HCT116 (cell line): ENCODE data around the gene BBIP1. TPM values are rescaled to one million over a fixed set of nuclear protein-coding genes. Genes with fewer than 3 reads are reported as not detected.

ENCODE experiments used
- ATAC-seq: fragments of 200-7000 bp; cut with Tn5 transposase; 2 replicates; pipeline ENCODE4 v1.9.1; 2020; ENCODE audit warnings: mild to moderate bottlenecking, moderate library complexity
- BruUV-seq: library from RNA; stranded (reverse); fragments of 400-500 nt; replicated peaks from 2 replicates; lab custom pipeline; 2021; lab: Mats Ljungman, UMichigan
- CTCF ChIA-PET: fragments of 300-600 bp; sonication (Branson Sonifier 250); formaldehyde crosslinking; loops from one replicate; lab custom pipeline; 2021; ENCODE audit warnings: antibody characterized with exemption; lab: Charles Lee
- POLR2A ChIA-PET: fragments of 300-600, 350-600 bp; sonication (Branson Sonifier 250); formaldehyde crosslinking; loops from one replicate; lab custom pipeline; 2021; ENCODE audit warnings: antibody characterized with exemption; lab: Charles Lee
- RAD21 ChIA-PET, 2 experiments: fragments of 300-600 bp; sonication (Branson Sonifier 250); formaldehyde crosslinking; loops; one replicate each; lab custom pipeline; 2023; ENCODE audit warnings: low total read pairs in 2 of 2; ENCODE audit not compliant: uncharacterized antibody in 2 of 2, unreplicated experiment in 2 of 2, low non-redundant PET in 1 of 2; lab: Charles Lee
- DNase-seq: peaks from one replicate; pipeline ENCODE4 v3.0.0-alpha.2; 2010; ENCODE audit warnings: low read depth, low spot score
- H2AFZ ChIP-seq: fragments of 200-600 bp; shearing (Covaris generic), sonication (generic); 2 replicates; pipeline ENCODE4 v1.6.1; 2017; ENCODE audit warnings: low read depth, mixed run types, mixed read lengths, antibody characterized with exemption, low read length; ENCODE audit not compliant: poor library complexity, severe bottlenecking
- H3K27ac ChIP-seq: 2 replicates; pipeline ENCODE4 v1.5.1; 2012; ENCODE audit warnings: low read depth, low read length
- H3K27me3 ChIP-seq: fragments of 200-600 bp; sonication (generic); 2 replicates; pipeline ENCODE4 v1.6.1; 2016; ENCODE audit warnings: mixed run types, low read length, mixed read lengths; ENCODE audit not compliant: insufficient read depth
- H3K36me3 ChIP-seq, 2 experiments: fragments of 200-500 bp in 1 of 2; fragments of 200-600 bp in 1 of 2; sonication (Bioruptor generic) in 1 of 2; sonication (generic) in 1 of 2; 2 replicates each; pipeline versions ENCODE4 v1.5.1 to v1.6.1; 2014 to 2016; ENCODE audit warnings: low read length in 2 of 2, inconsistent platforms in 1 of 2, mixed read lengths in 1 of 2, mixed run types in 1 of 2; ENCODE audit not compliant: insufficient read depth in 2 of 2, control insufficient read depth in 1 of 2
- H3K4me1 ChIP-seq, 2 experiments: fragments of 200-600 bp in 1 of 2; sonication (generic) in 1 of 2; 2 replicates each; pipeline versions ENCODE4 v1.5.1 to v1.6.1; 2012 to 2017; ENCODE audit warnings: low read length in 2 of 2, inconsistent platforms in 1 of 2, mild to moderate bottlenecking in 1 of 2, mixed read lengths in 1 of 2, mixed run types in 1 of 2, moderate library complexity in 1 of 2; ENCODE audit not compliant: insufficient read depth in 2 of 2, control insufficient read depth in 1 of 2
- H3K4me2 ChIP-seq: fragments of 200-600 bp; sonication (generic); 2 replicates; pipeline ENCODE4 v1.6.1; 2017; ENCODE audit warnings: mixed run types, low read length, mixed read lengths
- H3K4me3 ChIP-seq, 2 experiments: fragments of 200-600 bp in 1 of 2; sonication (generic) in 1 of 2; replicated peaks in 1 of 2; 2 replicates each; pipeline ENCODE4 v1.5.1; 2011 to 2016; ENCODE audit warnings: low read length in 2 of 2, control low read depth in 1 of 2, low read depth in 1 of 2, mild to moderate bottlenecking in 1 of 2, mixed read lengths in 1 of 2, mixed run types in 1 of 2
- H3K79me2 ChIP-seq: fragments of 200-600 bp; sonication (generic); 2 replicates; pipeline ENCODE4 v1.6.1; 2017; ENCODE audit warnings: mild to moderate bottlenecking, mixed run types, low read length, moderate library complexity, mixed read lengths; ENCODE audit not compliant: insufficient read depth
- H3K9ac ChIP-seq: fragments of 200-600 bp; sonication (generic); 2 replicates; pipeline ENCODE4 v1.6.1; 2016; ENCODE audit warnings: low read length, mixed read lengths
- H3K9me2 ChIP-seq: fragments of 200-600 bp; sonication (generic), shearing (Covaris generic); 2 replicates; pipeline ENCODE4 v1.6.1; 2017; ENCODE audit warnings: mixed run types, mild to moderate bottlenecking, moderate library complexity; ENCODE audit not compliant: insufficient read depth
- H3K9me3 ChIP-seq, 2 experiments: fragments of 200-500 bp in 1 of 2; fragments of 200-600 bp in 1 of 2; sonication (Bioruptor generic) in 1 of 2; sonication (generic) in 1 of 2; 2 replicates each; pipeline ENCODE4 v1.6.1; 2014 to 2017; ENCODE audit warnings: low read length in 2 of 2, mixed read lengths in 2 of 2, inconsistent platforms in 1 of 2, low read depth in 1 of 2, mild to moderate bottlenecking in 1 of 2, mixed run types in 1 of 2, moderate library complexity in 1 of 2; ENCODE audit not compliant: control insufficient read depth in 1 of 2, insufficient read depth in 1 of 2
- H4K20me1 ChIP-seq: fragments of 200-600 bp; sonication (generic), shearing (Covaris generic); 2 replicates; pipeline ENCODE4 v1.6.1; 2017; ENCODE audit warnings: mixed run types, mild to moderate bottlenecking, moderate library complexity; ENCODE audit not compliant: insufficient read depth
- EGR1 ChIP-seq: IDR thresholded peaks from 2 replicates; pipeline ENCODE4 v1.6.1; 2012; ENCODE audit warnings: low read depth
- ELF1 ChIP-seq: IDR thresholded peaks from 2 replicates; pipeline ENCODE4 v1.6.1; 2012; ENCODE audit warnings: low read depth, borderline replicate concordance
- EZH2phosphoT487 ChIP-seq: fragments of 200-600 bp; IDR thresholded peaks from 2 replicates; pipeline ENCODE4 v1.6.1; 2018; ENCODE audit warnings: antibody characterized with exemption, borderline replicate concordance
- JUND ChIP-seq: IDR thresholded peaks from 2 replicates; pipeline ENCODE4 v1.6.1; 2012
- POLR2A ChIP-seq: IDR thresholded peaks from 2 replicates; pipeline ENCODE4 v1.7.0; 2011; ENCODE audit warnings: borderline replicate concordance; ENCODE audit not compliant: insufficient read depth, insufficient read length; ENCODE audit errors: extremely low read depth
- POLR2AphosphoS5 ChIP-seq: IDR thresholded peaks from 2 replicates; pipeline ENCODE4 v1.6.1; 2011; ENCODE audit warnings: mild to moderate bottlenecking, low read depth, low read length, moderate library complexity
- RAD21 ChIP-seq: IDR thresholded peaks from 2 replicates; pipeline ENCODE4 v1.6.1; 2012; ENCODE audit warnings: low read depth, mild to moderate bottlenecking
- SIN3A ChIP-seq: IDR thresholded peaks from 2 replicates; pipeline ENCODE4 v1.6.1; 2012; ENCODE audit warnings: low read depth
- YY1 ChIP-seq: IDR thresholded peaks from 2 replicates; pipeline ENCODE4 v1.6.1; 2011; ENCODE audit warnings: low read length, low read depth, moderate library complexity, mild to moderate bottlenecking; ENCODE audit not compliant: insufficient replicate concordance; ENCODE audit errors: extremely low read depth
- ZFX ChIP-seq: fragments of 450-650 bp; IDR thresholded peaks from 2 replicates; pipeline ENCODE4 v1.6.1; 2017
- intact Hi-C: fragments of 100-400 bp; cut with micrococcal nuclease; formaldehyde crosslinking; loops from 2 replicates; pipeline ENCODE4 v1.10.0; 2022
- total RNA-seq: library from RNA; stranded (reverse); gene quantifications from one replicate; pipeline ENCODE4 v1.2.1, GENCODE V29; 2021; ENCODE audit not compliant: unreplicated experiment
- TF ChIP-seq, protein P1 (sequence below): IDR thresholded peaks from 2 replicates; pipeline ENCODE4 v1.6.1; 2012; ENCODE audit warnings: low read depth
- TF ChIP-seq, protein P2 (sequence below): IDR thresholded peaks from 2 replicates; pipeline ENCODE4 v1.6.1; 2012
- TF ChIP-seq, protein P3 (sequence below): IDR thresholded peaks from 2 replicates; pipeline ENCODE4 v1.6.1; 2012
- TF ChIP-seq, protein P4 (sequence below): IDR thresholded peaks from 2 replicates; pipeline ENCODE4 v1.6.1; 2011; ENCODE audit warnings: mild to moderate bottlenecking, low read length, moderate library complexity; ENCODE audit not compliant: insufficient replicate concordance; ENCODE audit errors: extremely low read depth

The BBIP1 gene
- total RNA-seq, 1 experiment from 2014 or later, result 38.9 TPM

DNA sequence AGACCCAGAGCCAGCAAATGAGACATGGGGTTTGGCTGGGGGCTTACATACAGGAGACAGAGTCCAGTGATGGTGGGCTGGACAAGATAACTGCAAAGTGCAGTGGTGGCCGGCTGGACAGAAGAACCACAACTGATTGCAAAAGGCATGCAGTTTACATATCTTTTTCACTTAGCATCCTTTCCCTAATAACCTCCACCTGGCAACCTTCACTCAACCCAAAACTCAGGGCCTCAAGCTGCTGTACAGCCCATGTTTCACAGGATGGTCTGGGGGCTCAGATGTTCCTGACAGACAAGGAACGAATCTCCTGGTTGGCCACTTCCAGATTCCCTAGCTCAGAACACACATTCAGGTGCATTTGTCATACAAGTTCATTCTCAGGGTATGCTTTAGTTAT, 55.0 kb downstream of the BBIP1 start:
- ATAC-seq, result no peak
- intact Hi-C loops, result no loop called here
- CTCF ChIA-PET, result no interaction called here
- Histone ChIP-seq H3K27ac (no peak overlapping the region), H3K27me3 (no peaks in the 10 kb centered on the region), H3K4me1 (peaks cover 11 to 20% of the 10 kb centered on the region in 2 experiments), H3K79me2 (no peaks in the 10 kb centered on the region), H3K9me3 (no peaks in the 10 kb centered on the region), H4K20me1 (no peaks in the 10 kb centered on the region), H3K9ac (no peak overlapping the region), H2AFZ (no peak overlapping the region)
- TF ChIP-seq POLR2AphosphoS5, result no peak
- TF ChIP-seq ZFX, result peak; percentile 24; the same call in 1 of the 2 replicates
- TF ChIP-seq, all 23 proteins: peak for 1
- no peak for DNase-seq
- Histone ChIP-seq H3K4me3 (no peak overlapping the region), H3K9me2 (no peaks in the 10 kb centered on the region), H3K4me2 (no peak overlapping the region), H3K36me3 (no peaks in the 10 kb centered on the region)
- RAD21 ChIA-PET, result no interaction called here
- no TSS peak for BruUV-seq
- POLR2A ChIA-PET, result no interaction called here

DNA sequence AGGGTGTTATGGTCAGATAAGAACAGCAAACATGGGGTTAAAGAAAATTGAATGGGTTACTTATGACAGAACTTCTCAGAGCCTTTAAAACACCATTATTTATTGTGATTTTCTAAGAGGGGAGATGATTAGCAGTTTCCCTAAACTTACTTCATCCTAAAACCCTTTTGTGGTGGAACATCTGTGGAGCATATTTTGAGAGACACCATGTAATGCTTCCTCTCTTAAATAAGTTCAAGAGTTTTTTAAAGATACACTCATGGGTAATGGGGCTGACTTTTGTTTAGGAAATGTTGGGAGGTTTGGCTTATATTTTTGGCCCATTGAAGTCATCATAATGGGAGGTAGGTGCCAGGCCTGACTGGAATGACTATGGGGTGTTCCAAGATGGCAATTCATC, 55.6 kb downstream of the BBIP1 start:
- Histone ChIP-seq H3K27ac (no peak overlapping the region), H3K79me2 (no peaks in the 10 kb centered on the region), H2AFZ (no peak overlapping the region), H3K36me3 (no peaks in the 10 kb centered on the region), H3K9me2 (no peaks in the 10 kb centered on the region), H3K9ac (no peak overlapping the region), H3K27me3 (no peaks in the 10 kb centered on the region), H3K4me1 (peaks cover 11 to 20% of the 10 kb centered on the region in 2 experiments), H3K4me2 (no peak overlapping the region), H3K4me3 (no peak overlapping the region), H3K9me3 (no peaks in the 10 kb centered on the region), H4K20me1 (no peaks in the 10 kb centered on the region)
- ATAC-seq (no peak), DNase-seq (no peak)
- intact Hi-C loops, result no loop called here
- RAD21 ChIA-PET, result no interaction called here
- POLR2A ChIA-PET, result no interaction called here
- CTCF ChIA-PET, result no interaction called here
- no TSS peak for BruUV-seq
- TF ChIP-seq, protein P1, sequence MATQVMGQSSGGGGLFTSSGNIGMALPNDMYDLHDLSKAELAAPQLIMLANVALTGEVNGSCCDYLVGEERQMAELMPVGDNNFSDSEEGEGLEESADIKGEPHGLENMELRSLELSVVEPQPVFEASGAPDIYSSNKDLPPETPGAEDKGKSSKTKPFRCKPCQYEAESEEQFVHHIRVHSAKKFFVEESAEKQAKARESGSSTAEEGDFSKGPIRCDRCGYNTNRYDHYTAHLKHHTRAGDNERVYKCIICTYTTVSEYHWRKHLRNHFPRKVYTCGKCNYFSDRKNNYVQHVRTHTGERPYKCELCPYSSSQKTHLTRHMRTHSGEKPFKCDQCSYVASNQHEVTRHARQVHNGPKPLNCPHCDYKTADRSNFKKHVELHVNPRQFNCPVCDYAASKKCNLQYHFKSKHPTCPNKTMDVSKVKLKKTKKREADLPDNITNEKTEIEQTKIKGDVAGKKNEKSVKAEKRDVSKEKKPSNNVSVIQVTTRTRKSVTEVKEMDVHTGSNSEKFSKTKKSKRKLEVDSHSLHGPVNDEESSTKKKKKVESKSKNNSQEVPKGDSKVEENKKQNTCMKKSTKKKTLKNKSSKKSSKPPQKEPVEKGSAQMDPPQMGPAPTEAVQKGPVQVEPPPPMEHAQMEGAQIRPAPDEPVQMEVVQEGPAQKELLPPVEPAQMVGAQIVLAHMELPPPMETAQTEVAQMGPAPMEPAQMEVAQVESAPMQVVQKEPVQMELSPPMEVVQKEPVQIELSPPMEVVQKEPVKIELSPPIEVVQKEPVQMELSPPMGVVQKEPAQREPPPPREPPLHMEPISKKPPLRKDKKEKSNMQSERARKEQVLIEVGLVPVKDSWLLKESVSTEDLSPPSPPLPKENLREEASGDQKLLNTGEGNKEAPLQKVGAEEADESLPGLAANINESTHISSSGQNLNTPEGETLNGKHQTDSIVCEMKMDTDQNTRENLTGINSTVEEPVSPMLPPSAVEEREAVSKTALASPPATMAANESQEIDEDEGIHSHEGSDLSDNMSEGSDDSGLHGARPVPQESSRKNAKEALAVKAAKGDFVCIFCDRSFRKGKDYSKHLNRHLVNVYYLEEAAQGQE, result no peak
- no peak for TF ChIP-seq POLR2A
- TF ChIP-seq, protein P2, sequence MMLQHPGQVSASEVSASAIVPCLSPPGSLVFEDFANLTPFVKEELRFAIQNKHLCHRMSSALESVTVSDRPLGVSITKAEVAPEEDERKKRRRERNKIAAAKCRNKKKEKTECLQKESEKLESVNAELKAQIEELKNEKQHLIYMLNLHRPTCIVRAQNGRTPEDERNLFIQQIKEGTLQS, result no peak
- no peak for TF ChIP-seq EZH2phosphoT487
- TF ChIP-seq, protein P3, sequence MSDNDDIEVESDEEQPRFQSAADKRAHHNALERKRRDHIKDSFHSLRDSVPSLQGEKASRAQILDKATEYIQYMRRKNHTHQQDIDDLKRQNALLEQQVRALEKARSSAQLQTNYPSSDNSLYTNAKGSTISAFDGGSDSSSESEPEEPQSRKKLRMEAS, result no peak
- TF ChIP-seq ZFX, result no peak
- TF ChIP-seq RAD21, result no peak
- no peak for TF ChIP-seq ELF1
- TF ChIP-seq POLR2AphosphoS5, result no peak
- TF ChIP-seq JUND, result no peak
- TF ChIP-seq EGR1, result no peak
- no peak for TF ChIP-seq YY1
- no peak for TF ChIP-seq SIN3A
- TF ChIP-seq, protein P4, sequence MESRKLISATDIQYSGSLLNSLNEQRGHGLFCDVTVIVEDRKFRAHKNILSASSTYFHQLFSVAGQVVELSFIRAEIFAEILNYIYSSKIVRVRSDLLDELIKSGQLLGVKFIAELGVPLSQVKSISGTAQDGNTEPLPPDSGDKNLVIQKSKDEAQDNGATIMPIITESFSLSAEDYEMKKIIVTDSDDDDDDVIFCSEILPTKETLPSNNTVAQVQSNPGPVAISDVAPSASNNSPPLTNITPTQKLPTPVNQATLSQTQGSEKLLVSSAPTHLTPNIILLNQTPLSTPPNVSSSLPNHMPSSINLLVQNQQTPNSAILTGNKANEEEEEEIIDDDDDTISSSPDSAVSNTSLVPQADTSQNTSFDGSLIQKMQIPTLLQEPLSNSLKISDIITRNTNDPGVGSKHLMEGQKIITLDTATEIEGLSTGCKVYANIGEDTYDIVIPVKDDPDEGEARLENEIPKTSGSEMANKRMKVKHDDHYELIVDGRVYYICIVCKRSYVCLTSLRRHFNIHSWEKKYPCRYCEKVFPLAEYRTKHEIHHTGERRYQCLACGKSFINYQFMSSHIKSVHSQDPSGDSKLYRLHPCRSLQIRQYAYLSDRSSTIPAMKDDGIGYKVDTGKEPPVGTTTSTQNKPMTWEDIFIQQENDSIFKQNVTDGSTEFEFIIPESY, result no peak
